Right lobe of liver (tissue), 4 donors: ENCODE measurements around the gene FOXC1.

Experiments used
- POLR2A ChIP-seq: fragments of 450-650 bp; IDR thresholded peaks from one replicate; pipeline ENCODE4 v1.6.1; 2017; ENCODE audit warnings: antibody characterized with exemption, mild to moderate bottlenecking
- TF ChIP-seq, protein P1 (sequence below), 4 donors: fragments of 200-600 bp in 3 of 4; fragments of 450-650 bp in 1 of 4; IDR thresholded peaks; one replicate each; pipeline versions ENCODE4 v1.5.1 to v1.8.0; 2016 to 2022; ENCODE audit warnings: antibody characterized with exemption in 4 of 4, mild to moderate bottlenecking in 2 of 4
- donor health status: DM: no; HTN: no; CAD: no.
- donor health status: DM: no; HTN: no; CAD: no.
- donor health status: DM: no; HTN: yes; CAD: no.

GRCh38 chr6:1623769-1624057 lies 14.0 kb downstream of the FOXC1 start:
- TF ChIP-seq POLR2A: no peak
- TF ChIP-seq, protein P1, sequence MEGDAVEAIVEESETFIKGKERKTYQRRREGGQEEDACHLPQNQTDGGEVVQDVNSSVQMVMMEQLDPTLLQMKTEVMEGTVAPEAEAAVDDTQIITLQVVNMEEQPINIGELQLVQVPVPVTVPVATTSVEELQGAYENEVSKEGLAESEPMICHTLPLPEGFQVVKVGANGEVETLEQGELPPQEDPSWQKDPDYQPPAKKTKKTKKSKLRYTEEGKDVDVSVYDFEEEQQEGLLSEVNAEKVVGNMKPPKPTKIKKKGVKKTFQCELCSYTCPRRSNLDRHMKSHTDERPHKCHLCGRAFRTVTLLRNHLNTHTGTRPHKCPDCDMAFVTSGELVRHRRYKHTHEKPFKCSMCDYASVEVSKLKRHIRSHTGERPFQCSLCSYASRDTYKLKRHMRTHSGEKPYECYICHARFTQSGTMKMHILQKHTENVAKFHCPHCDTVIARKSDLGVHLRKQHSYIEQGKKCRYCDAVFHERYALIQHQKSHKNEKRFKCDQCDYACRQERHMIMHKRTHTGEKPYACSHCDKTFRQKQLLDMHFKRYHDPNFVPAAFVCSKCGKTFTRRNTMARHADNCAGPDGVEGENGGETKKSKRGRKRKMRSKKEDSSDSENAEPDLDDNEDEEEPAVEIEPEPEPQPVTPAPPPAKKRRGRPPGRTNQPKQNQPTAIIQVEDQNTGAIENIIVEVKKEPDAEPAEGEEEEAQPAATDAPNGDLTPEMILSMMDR (IDR thresholded peaks at IDR 0.05): no peak
